H1 (cell line): ENCODE measurements around the gene RAB44. TPM values are rescaled to one million over a fixed set of nuclear protein-coding genes. Genes with fewer than 3 reads are reported as not detected.

ENCODE experiments used
- CTCF ChIA-PET: fragments of 300-600 bp; sonication (Branson Sonifier 250); formaldehyde crosslinking; loops from one replicate; lab custom pipeline; 2021; ENCODE audit not compliant: partially characterized antibody; lab: Charles Lee
- POLR2A ChIA-PET: fragments of 300-600 bp; sonication (Branson Sonifier 250); formaldehyde crosslinking; loops from one replicate; lab custom pipeline; 2021; ENCODE audit warnings: inconsistent platforms; ENCODE audit not compliant: partially characterized antibody; lab: Charles Lee
- DNase-seq, 2 experiments: peaks; one replicate each; pipeline versions ENCODE4 v3.0.0 to v3.0.0-alpha.2; 2010 to 2022; ENCODE audit warnings: low spot score in 2 of 2, low read depth in 1 of 2, mixed read lengths in 1 of 2
- FAIRE-seq: peaks from 2 replicates; lab custom pipeline; 2011; peaks lifted over from hg19 to GRCh38; lab: Jason Lieb, UNC
- H2AFZ ChIP-seq: 2 replicates; pipeline ENCODE4 v1.8.1; 2012; ENCODE audit warnings: low read length, inconsistent platforms
- H2AK5ac ChIP-seq: 2 replicates; pipeline ENCODE4 v1.6.1; 2013; ENCODE audit warnings: low read depth, low read length
- H2BK120ac ChIP-seq: replicated peaks from 2 replicates; pipeline ENCODE3; 2013; ENCODE audit warnings: low read depth, low read length, inconsistent platforms
- H2BK12ac ChIP-seq: 2 replicates; pipeline ENCODE4 v1.6.1; 2013; ENCODE audit warnings: low read depth, low read length
- H2BK15ac ChIP-seq: 2 replicates; pipeline ENCODE4 v1.6.1; 2013; ENCODE audit warnings: low read length
- H2BK20ac ChIP-seq: 2 replicates; pipeline ENCODE4 v1.6.1; 2013; ENCODE audit warnings: low read length
- H2BK5ac ChIP-seq: 2 replicates; pipeline ENCODE4 v1.6.1; 2013; ENCODE audit warnings: low read depth, low read length
- H3K14ac ChIP-seq: 2 replicates; pipeline ENCODE4 v1.6.1; 2013; ENCODE audit warnings: inconsistent platforms; ENCODE audit not compliant: insufficient read length
- H3K18ac ChIP-seq: 2 replicates; pipeline ENCODE4 v1.6.1; 2013; ENCODE audit warnings: low read length; ENCODE audit errors: extremely low read depth
- H3K23ac ChIP-seq: 2 replicates; pipeline ENCODE4 v1.6.1; 2013; ENCODE audit warnings: inconsistent platforms; ENCODE audit not compliant: insufficient read length
- H3K23me2 ChIP-seq: 2 replicates; pipeline ENCODE4 v1.6.1; 2013; ENCODE audit warnings: low read depth, low read length
- H3K27ac ChIP-seq: 2 replicates; pipeline ENCODE4 v1.6.1; 2011; ENCODE audit warnings: low read depth, low read length, inconsistent platforms
- H3K27me3 ChIP-seq, 4 experiments: replicated peaks in 1 of 4; 1 replicate in 1 of 4; 2 replicates in 3 of 4; pipeline versions ENCODE4 v1.6.1 to v1.8.1; 2011 to 2013; ENCODE audit warnings: low read length in 3 of 4, mild to moderate bottlenecking in 3 of 4, inconsistent platforms in 2 of 4, mixed read lengths in 2 of 4, moderate library complexity in 1 of 4; ENCODE audit not compliant: control insufficient read depth in 3 of 4, insufficient read depth in 3 of 4; ENCODE audit errors: extremely low read depth in 1 of 4
- H3K36me3 ChIP-seq, 4 experiments: 2 replicates each; pipeline versions ENCODE4 v1.6.1 to v1.8.1; 2011 to 2013; ENCODE audit warnings: mild to moderate bottlenecking in 4 of 4, low read length in 3 of 4, moderate library complexity in 2 of 4, control low read depth in 1 of 4, inconsistent platforms in 1 of 4; ENCODE audit not compliant: insufficient read depth in 4 of 4, control insufficient read depth in 2 of 4
- H3K4ac ChIP-seq: replicated peaks from 2 replicates; pipeline ENCODE3; 2013; ENCODE audit warnings: low read length, low read depth, mixed read lengths, inconsistent platforms; ENCODE audit not compliant: insufficient read length
- H3K4me1 ChIP-seq, 4 experiments: replicated peaks in 1 of 4; 1 replicate in 1 of 4; 2 replicates in 3 of 4; pipeline versions ENCODE4 v1.6.1 to v1.8.1; 2011 to 2013; ENCODE audit warnings: low read length in 3 of 4, inconsistent platforms in 2 of 4, mixed read lengths in 1 of 4; ENCODE audit not compliant: insufficient read depth in 4 of 4, control insufficient read depth in 3 of 4
- H3K4me2 ChIP-seq, 2 experiments: 2 replicates each; pipeline versions ENCODE4 v1.6.1 to v1.8.1; 2011 to 2013; ENCODE audit warnings: low read depth in 2 of 2, low read length in 2 of 2, control low read depth in 1 of 2, inconsistent platforms in 1 of 2, mild to moderate bottlenecking in 1 of 2; ENCODE audit not compliant: insufficient read depth in 1 of 2
- H3K4me3 ChIP-seq, 4 experiments: fragments of 200-600, 300-600 bp in 1 of 4; sonication (generic), shearing (Covaris generic), sonication (Bioruptor Twin) in 1 of 4; 2 replicates each; pipeline versions ENCODE4 v1.5.1 to v1.8.1; 2011 to 2016; ENCODE audit warnings: low read length in 4 of 4, low read depth in 3 of 4, control low read depth in 2 of 4, inconsistent platforms in 2 of 4, mild to moderate bottlenecking in 2 of 4, mixed read lengths in 1 of 4, moderate library complexity in 1 of 4; ENCODE audit not compliant: insufficient read depth in 2 of 4; ENCODE audit errors: extremely low read depth in 1 of 4
- H3K56ac ChIP-seq: replicated peaks from 2 replicates; pipeline ENCODE3; 2013; ENCODE audit warnings: low read depth, mild to moderate bottlenecking, mixed read lengths, low read length, inconsistent platforms; ENCODE audit not compliant: insufficient read length
- H3K79me1 ChIP-seq: 2 replicates; pipeline ENCODE4 v1.6.1; 2013; ENCODE audit warnings: low read depth, low read length, control low read depth
- H3K79me2 ChIP-seq, 2 experiments: 2 replicates each; pipeline versions ENCODE4 v1.6.1 to v1.8.1; 2012 to 2013; ENCODE audit warnings: low read length in 2 of 2, mild to moderate bottlenecking in 2 of 2, inconsistent platforms in 1 of 2; ENCODE audit not compliant: insufficient read depth in 2 of 2, control insufficient read depth in 1 of 2
- H3K9ac ChIP-seq, 4 experiments: replicated peaks in 1 of 4; 1 replicate in 1 of 4; 2 replicates in 3 of 4; pipeline versions ENCODE4 v1.6.1 to v1.8.1; 2011 to 2013; ENCODE audit warnings: low read depth in 3 of 4, low read length in 3 of 4, control low read depth in 2 of 4, mild to moderate bottlenecking in 2 of 4, moderate library complexity in 2 of 4, inconsistent platforms in 1 of 4; ENCODE audit errors: extremely low read depth in 1 of 4
- H3K9me3 ChIP-seq, 2 experiments: 2 replicates each; pipeline versions ENCODE4 v1.6.1 to v1.8.1; 2012 to 2013; ENCODE audit warnings: mild to moderate bottlenecking in 2 of 2, moderate library complexity in 2 of 2, control low read depth in 1 of 2, inconsistent platforms in 1 of 2, low read depth in 1 of 2, low read length in 1 of 2, mixed read lengths in 1 of 2; ENCODE audit not compliant: insufficient read depth in 2 of 2
- H4K20me1 ChIP-seq, 2 experiments: replicated peaks in 1 of 2; 2 replicates each; pipeline versions ENCODE3 to v1.8.1; 2011 to 2013; ENCODE audit warnings: inconsistent platforms in 2 of 2, low read length in 2 of 2, mild to moderate bottlenecking in 1 of 2; ENCODE audit not compliant: insufficient read depth in 2 of 2, control insufficient read depth in 1 of 2
- H4K5ac ChIP-seq: 2 replicates; pipeline ENCODE4 v1.6.1; 2013; ENCODE audit warnings: low read length, low read depth, mixed read lengths, inconsistent platforms; ENCODE audit not compliant: insufficient read length
- H4K8ac ChIP-seq: 2 replicates; pipeline ENCODE4 v1.8.0; 2013; ENCODE audit warnings: mild to moderate bottlenecking, moderate library complexity, low read length, inconsistent platforms; ENCODE audit not compliant: insufficient read depth; ENCODE audit errors: extremely low read depth
- H4K91ac ChIP-seq: replicated peaks from 2 replicates; pipeline ENCODE3; 2013; ENCODE audit warnings: low read length, mixed read lengths, inconsistent platforms; ENCODE audit not compliant: insufficient read length
- POU5F1 ChIP-seq: IDR thresholded peaks from 2 replicates; pipeline ENCODE4 v1.6.1; 2011; ENCODE audit warnings: low read depth, mild to moderate bottlenecking, low read length, moderate library complexity
- WGBS, 2 experiments: shearing (Covaris generic) in 1 of 2; methylation state at CpG; one replicate each; pipeline versions ENCODE4 v1.1.6 to v1.1.7; 2013 to 2015; ENCODE audit warnings: low lambda C conversion rate in 2 of 2, mixed read lengths in 2 of 2, inconsistent platforms in 1 of 2, low coverage in 1 of 2, missing lambda C conversion rate in 1 of 2; ENCODE audit not compliant: insufficient replicate concordance in 2 of 2, insufficient coverage in 1 of 2, insufficient read length in 1 of 2; ENCODE audit errors: extremely low coverage in 1 of 2, missing lambda C conversion rate in 1 of 2; 5-methylcytosine and 5-hydroxymethylcytosine counted together
- polyA plus RNA-seq, 7 experiments: library from polyadenylated mRNA; depleted of rRNA in 3 of 7; stranded (reverse) in 5 of 7; unstranded in 2 of 7; fragments of >200 nt in 5 of 7; fragments of 200-250 nt in 2 of 7; gene quantifications; 1 replicate in 5 of 7; 2 replicates in 1 of 7; 4 replicates in 1 of 7; pipeline versions ENCODE4 v1.2.1 to v1.2.3, GENCODE V29; 2011 to 2013; ENCODE audit warnings: missing spikeins in 2 of 7, mixed read lengths in 2 of 7
- total RNA-seq: library from RNA; stranded (reverse); fragmentation: NEBNext Ultra II Directional; extraction: Animal tissue kit (Norgen Biotek cat#: 25700); gene quantifications from 2 replicates; pipeline ENCODE4 v1.2.1, GENCODE V29; 2021
- TF ChIP-seq, protein P1 (sequence below): IDR thresholded peaks from 2 replicates; pipeline ENCODE4 v1.6.1; 2012; ENCODE audit warnings: inconsistent platforms

RAB44 gene
- total and polyA plus RNA-seq, 2 of the 8 experiments (the other 6 are each of a cell fraction or from before 2014, with no cell fraction given) = 0.02 TPM; not detected in 1

DNA sequence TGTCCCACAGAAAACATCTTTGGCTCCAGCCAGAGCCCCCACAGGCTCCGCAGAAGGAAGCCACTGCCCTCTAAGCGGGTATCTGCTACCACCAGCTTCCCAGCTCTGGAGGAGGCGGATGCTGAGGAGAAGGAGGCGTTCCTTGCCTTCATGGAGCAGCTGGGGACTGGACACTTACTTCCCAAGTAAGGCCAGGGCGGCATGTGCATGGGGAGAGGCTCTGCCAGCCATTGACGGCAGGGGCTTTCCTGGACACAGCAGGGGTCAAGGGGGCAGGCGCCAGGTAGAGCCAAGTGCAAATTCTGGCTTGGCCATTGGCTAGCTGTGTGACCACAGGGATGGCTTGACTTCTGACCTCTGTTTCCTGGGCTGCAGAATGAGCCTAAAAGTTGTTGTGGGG is 17.8 kb downstream of the RAB44 start:
- Histone ChIP-seq H3K27me3 (no peaks in the 10 kb centered on the region), H3K4ac (no peak overlapping the region), H4K5ac (no peak overlapping the region), H4K20me1 (no peaks in the 10 kb centered on the region), H3K18ac (no peak overlapping the region), H3K23me2 (no peaks in the 10 kb centered on the region), H3K9ac (no peak overlapping the region), H2AFZ (no peak overlapping the region), H3K4me3 (no peak overlapping the region), H3K4me2 (no peak overlapping the region), H3K36me3 (no peaks in the 10 kb centered on the region), H2BK12ac (no peak overlapping the region), H4K8ac (0 out of 2 replicates have a peak overlapping the region, but pooled peaks have one; percentile 18), H3K4me1 (peaks cover 0 to 9% (median 6%) of the 10 kb centered on the region in 4 experiments; a peak in 5 of 7 replicates), H3K56ac (no peak overlapping the region), H2BK20ac (no peak overlapping the region)
- no peak for FAIRE-seq
- ChIA-PET CTCF (interaction anchor here (0.6 to 1.5 kb wide), 4 partner anchors 8 to 108 kb away, joined by 3 to 5 read pairs (median 4); no protein-coding TSS in a partner anchor), POLR2A (interaction anchor here (0.8 to 1.4 kb wide), 3 partner anchors 10 to 119 kb away, joined by 3 read pairs; no protein-coding TSS in a partner anchor)
- WGBS, 2 experiments = 66% methylated on average over 7 of the region's 7 CpGs; no CpG with 5 or more reads in 1 of the 2 experiments
- TF ChIP-seq POU5F1 = no peak
- TF ChIP-seq, protein P1, sequence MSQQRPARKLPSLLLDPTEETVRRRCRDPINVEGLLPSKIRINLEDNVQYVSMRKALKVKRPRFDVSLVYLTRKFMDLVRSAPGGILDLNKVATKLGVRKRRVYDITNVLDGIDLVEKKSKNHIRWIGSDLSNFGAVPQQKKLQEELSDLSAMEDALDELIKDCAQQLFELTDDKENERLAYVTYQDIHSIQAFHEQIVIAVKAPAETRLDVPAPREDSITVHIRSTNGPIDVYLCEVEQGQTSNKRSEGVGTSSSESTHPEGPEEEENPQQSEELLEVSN = 0 out of 2 replicates have a peak, but pooled peaks have one; percentile 34
- TF ChIP-seq, all 59 proteins: peak for 1
- no peak overlapping the region for H3K23ac ChIP-seq
- H3K79me2 ChIP-seq = no peaks in the 10 kb centered on the region
- no peaks in the 10 kb centered on the region; the same call in 1 of the 2 replicates for H3K79me1 ChIP-seq
- no peak overlapping the region for H4K91ac ChIP-seq
- no peak for DNase-seq
- no peak overlapping the region for H2BK5ac ChIP-seq
- H3K27ac ChIP-seq = no peak overlapping the region
- H3K14ac ChIP-seq = no peak overlapping the region
- no peak overlapping the region for H2BK120ac ChIP-seq
- H2BK15ac ChIP-seq = no peak overlapping the region; the same call in 1 of the 2 replicates
- H2AK5ac ChIP-seq = no peak overlapping the region
- H3K9me3 ChIP-seq = no peaks in the 10 kb centered on the region
